Upper lobe of left lung (tissue), 4 donors: Measurements from ENCODE around the gene ATXN2.
"Not testable (repeated sequence)": the region's sequence is repeated elsewhere in the genome, so short reads cannot be mapped to it uniquely, and the experiment has no call there.

ENCODE experiments used
- CTCF ChIP-seq, 6 experiments: fragments of 450-650 bp in 4 of 6; fragments of 200-600 bp in 2 of 6; sonication (generic) in 2 of 6; IDR thresholded peaks; one replicate each; pipeline ENCODE4 v1.5.1; 2016 to 2019; ENCODE audit warnings: antibody characterized with exemption in 6 of 6
- POLR2A ChIP-seq, 4 donors: fragments of 450-650 bp; IDR thresholded peaks; one replicate each; pipeline ENCODE4 v1.5.1; 2016 to 2017; ENCODE audit warnings: antibody characterized with exemption in 4 of 4, mild to moderate bottlenecking in 2 of 4
- POLR2AphosphoS5 ChIP-seq, 2 donors: sonication (generic); formaldehyde crosslinking; IDR thresholded peaks; one replicate each; pipeline ENCODE4 v1.5.1; 2017; ENCODE audit warnings: antibody characterized with exemption in 2 of 2

- not testable (repeated sequence) for TF ChIP-seq CTCF, POLR2A, POLR2AphosphoS5 (IDR thresholded peaks at IDR 0.05)
Measured at GRCh38 chr12:111602857-111603256, 3.7 kb upstream of the ATXN2 start.
